HCT116 (cell line): ENCODE data around the gene ZNF429. TPM values are rescaled to one million over a fixed set of nuclear protein-coding genes. Genes with fewer than 3 reads are reported as not detected.

Experiments
- ATAC-seq: fragments of 200-7000 bp; cut with Tn5 transposase; 2 replicates; pipeline ENCODE4 v1.9.1; 2020; ENCODE audit warnings: mild to moderate bottlenecking, moderate library complexity
- BruUV-seq: library from RNA; stranded (reverse); fragments of 400-500 nt; replicated peaks from 2 replicates; lab custom pipeline; 2021; lab: Mats Ljungman, UMichigan
- CTCF ChIA-PET: fragments of 300-600 bp; sonication (Branson Sonifier 250); formaldehyde crosslinking; loops from one replicate; lab custom pipeline; 2021; ENCODE audit warnings: antibody characterized with exemption; lab: Charles Lee
- POLR2A ChIA-PET: fragments of 300-600, 350-600 bp; sonication (Branson Sonifier 250); formaldehyde crosslinking; loops from one replicate; lab custom pipeline; 2021; ENCODE audit warnings: antibody characterized with exemption; lab: Charles Lee
- RAD21 ChIA-PET, 2 experiments: fragments of 300-600 bp; sonication (Branson Sonifier 250); formaldehyde crosslinking; loops; one replicate each; lab custom pipeline; 2023; ENCODE audit warnings: low total read pairs in 2 of 2; ENCODE audit not compliant: uncharacterized antibody in 2 of 2, unreplicated experiment in 2 of 2, low non-redundant PET in 1 of 2; lab: Charles Lee
- DNase-seq: peaks from one replicate; pipeline ENCODE4 v3.0.0-alpha.2; 2010; ENCODE audit warnings: low read depth, low spot score
- H2AFZ ChIP-seq: fragments of 200-600 bp; shearing (Covaris generic), sonication (generic); 2 replicates; pipeline ENCODE4 v1.6.1; 2017; ENCODE audit warnings: low read depth, mixed run types, mixed read lengths, antibody characterized with exemption, low read length; ENCODE audit not compliant: poor library complexity, severe bottlenecking
- H3K27ac ChIP-seq: 2 replicates; pipeline ENCODE4 v1.5.1; 2012; ENCODE audit warnings: low read depth, low read length
- H3K27me3 ChIP-seq: fragments of 200-600 bp; sonication (generic); 2 replicates; pipeline ENCODE4 v1.6.1; 2016; ENCODE audit warnings: mixed run types, low read length, mixed read lengths; ENCODE audit not compliant: insufficient read depth
- H3K36me3 ChIP-seq, 2 experiments: fragments of 200-500 bp in 1 of 2; fragments of 200-600 bp in 1 of 2; sonication (Bioruptor generic) in 1 of 2; sonication (generic) in 1 of 2; 2 replicates each; pipeline versions ENCODE4 v1.5.1 to v1.6.1; 2014 to 2016; ENCODE audit warnings: low read length in 2 of 2, inconsistent platforms in 1 of 2, mixed read lengths in 1 of 2, mixed run types in 1 of 2; ENCODE audit not compliant: insufficient read depth in 2 of 2, control insufficient read depth in 1 of 2
- H3K4me1 ChIP-seq, 2 experiments: fragments of 200-600 bp in 1 of 2; sonication (generic) in 1 of 2; 2 replicates each; pipeline versions ENCODE4 v1.5.1 to v1.6.1; 2012 to 2017; ENCODE audit warnings: low read length in 2 of 2, inconsistent platforms in 1 of 2, mild to moderate bottlenecking in 1 of 2, mixed read lengths in 1 of 2, mixed run types in 1 of 2, moderate library complexity in 1 of 2; ENCODE audit not compliant: insufficient read depth in 2 of 2, control insufficient read depth in 1 of 2
- H3K4me2 ChIP-seq: fragments of 200-600 bp; sonication (generic); 2 replicates; pipeline ENCODE4 v1.6.1; 2017; ENCODE audit warnings: mixed run types, low read length, mixed read lengths
- H3K4me3 ChIP-seq, 2 experiments: fragments of 200-600 bp in 1 of 2; sonication (generic) in 1 of 2; replicated peaks in 1 of 2; 2 replicates each; pipeline ENCODE4 v1.5.1; 2011 to 2016; ENCODE audit warnings: low read length in 2 of 2, control low read depth in 1 of 2, low read depth in 1 of 2, mild to moderate bottlenecking in 1 of 2, mixed read lengths in 1 of 2, mixed run types in 1 of 2
- H3K79me2 ChIP-seq: fragments of 200-600 bp; sonication (generic); 2 replicates; pipeline ENCODE4 v1.6.1; 2017; ENCODE audit warnings: mild to moderate bottlenecking, mixed run types, low read length, moderate library complexity, mixed read lengths; ENCODE audit not compliant: insufficient read depth
- H3K9ac ChIP-seq: fragments of 200-600 bp; sonication (generic); 2 replicates; pipeline ENCODE4 v1.6.1; 2016; ENCODE audit warnings: low read length, mixed read lengths
- H3K9me2 ChIP-seq: fragments of 200-600 bp; sonication (generic), shearing (Covaris generic); 2 replicates; pipeline ENCODE4 v1.6.1; 2017; ENCODE audit warnings: mixed run types, mild to moderate bottlenecking, moderate library complexity; ENCODE audit not compliant: insufficient read depth
- H3K9me3 ChIP-seq, 2 experiments: fragments of 200-500 bp in 1 of 2; fragments of 200-600 bp in 1 of 2; sonication (Bioruptor generic) in 1 of 2; sonication (generic) in 1 of 2; 2 replicates each; pipeline ENCODE4 v1.6.1; 2014 to 2017; ENCODE audit warnings: low read length in 2 of 2, mixed read lengths in 2 of 2, inconsistent platforms in 1 of 2, low read depth in 1 of 2, mild to moderate bottlenecking in 1 of 2, mixed run types in 1 of 2, moderate library complexity in 1 of 2; ENCODE audit not compliant: control insufficient read depth in 1 of 2, insufficient read depth in 1 of 2
- H4K20me1 ChIP-seq: fragments of 200-600 bp; sonication (generic), shearing (Covaris generic); 2 replicates; pipeline ENCODE4 v1.6.1; 2017; ENCODE audit warnings: mixed run types, mild to moderate bottlenecking, moderate library complexity; ENCODE audit not compliant: insufficient read depth
- CBX3 ChIP-seq: IDR thresholded peaks from 2 replicates; pipeline ENCODE4 v1.6.1; 2012; ENCODE audit warnings: low read depth
- CEBPB ChIP-seq: IDR thresholded peaks from 2 replicates; pipeline ENCODE4 v1.6.1; 2012; ENCODE audit warnings: low read depth
- ELF1 ChIP-seq: IDR thresholded peaks from 2 replicates; pipeline ENCODE4 v1.6.1; 2012; ENCODE audit warnings: low read depth, borderline replicate concordance
- EZH2 ChIP-seq: fragments of 200-600 bp; sonication (generic); IDR thresholded peaks from 2 replicates; pipeline ENCODE4 v1.6.1; 2017; ENCODE audit warnings: antibody characterized with exemption, mixed run types
- FOSL1 ChIP-seq: IDR thresholded peaks from 2 replicates; pipeline ENCODE4 v1.6.1; 2012; ENCODE audit warnings: low read depth
- JUND ChIP-seq: IDR thresholded peaks from 2 replicates; pipeline ENCODE4 v1.6.1; 2012
- RAD21 ChIP-seq: IDR thresholded peaks from 2 replicates; pipeline ENCODE4 v1.6.1; 2012; ENCODE audit warnings: low read depth, mild to moderate bottlenecking
- SP1 ChIP-seq: IDR thresholded peaks from 2 replicates; pipeline ENCODE4 v1.6.1; 2012; ENCODE audit warnings: low read depth
- SRF ChIP-seq: IDR thresholded peaks from 2 replicates; pipeline ENCODE4 v1.6.1; 2012; ENCODE audit warnings: low read depth
- TCF7L2 ChIP-seq: IDR thresholded peaks from 2 replicates; pipeline ENCODE4 v1.7.0; 2011; ENCODE audit warnings: borderline replicate concordance, inconsistent platforms; ENCODE audit not compliant: insufficient read depth, insufficient read length; ENCODE audit errors: extremely low read depth
- YY1 ChIP-seq: IDR thresholded peaks from 2 replicates; pipeline ENCODE4 v1.6.1; 2011; ENCODE audit warnings: low read length, low read depth, moderate library complexity, mild to moderate bottlenecking; ENCODE audit not compliant: insufficient replicate concordance; ENCODE audit errors: extremely low read depth
- ZFX ChIP-seq: fragments of 450-650 bp; IDR thresholded peaks from 2 replicates; pipeline ENCODE4 v1.6.1; 2017
- ZNF274 ChIP-seq: fragments of 200-500 bp; sonication (Bioruptor generic); IDR thresholded peaks from 2 replicates; pipeline ENCODE4 v1.6.1; 2014; ENCODE audit warnings: mild to moderate bottlenecking, low read depth, low read length, inconsistent platforms
- intact Hi-C: fragments of 100-400 bp; cut with micrococcal nuclease; formaldehyde crosslinking; loops from 2 replicates; pipeline ENCODE4 v1.10.0; 2022
- total RNA-seq: library from RNA; stranded (reverse); gene quantifications from one replicate; pipeline ENCODE4 v1.2.1, GENCODE V29; 2021; ENCODE audit not compliant: unreplicated experiment
- TF ChIP-seq, protein P1 (sequence below): IDR thresholded peaks from 2 replicates; pipeline ENCODE4 v1.6.1; 2012
- TF ChIP-seq, protein P2 (sequence below): IDR thresholded peaks from 2 replicates; pipeline ENCODE4 v1.6.1; 2012; ENCODE audit warnings: low read depth
- TF ChIP-seq, protein P3 (sequence below): IDR thresholded peaks from 2 replicates; pipeline ENCODE4 v1.6.1; 2012
- TF ChIP-seq, protein P4 (sequence below): IDR thresholded peaks from 2 replicates; pipeline ENCODE4 v1.6.1; 2011; ENCODE audit warnings: mild to moderate bottlenecking, low read length, moderate library complexity; ENCODE audit not compliant: insufficient replicate concordance; ENCODE audit errors: extremely low read depth
- TF ChIP-seq, protein P5 (sequence below), 3 experiments: fragments of 200-600 bp in 1 of 3; sonication (generic) in 1 of 3; IDR thresholded peaks in 2 of 3; conservative IDR thresholded peaks in 1 of 3; 2 replicates each; pipeline ENCODE4 v1.5.1; 2012 to 2017; ENCODE audit warnings: low read depth in 2 of 3, low read length in 2 of 3, antibody characterized with exemption in 1 of 3, borderline replicate concordance in 1 of 3, control low read depth in 1 of 3, mild to moderate bottlenecking in 1 of 3, mixed read lengths in 1 of 3, mixed run types in 1 of 3, moderate library complexity in 1 of 3; ENCODE audit not compliant: insufficient read depth in 1 of 3

ZNF429 gene
- total RNA-seq, 1 experiment from 2014 or later, result 0.42 TPM

DNA sequence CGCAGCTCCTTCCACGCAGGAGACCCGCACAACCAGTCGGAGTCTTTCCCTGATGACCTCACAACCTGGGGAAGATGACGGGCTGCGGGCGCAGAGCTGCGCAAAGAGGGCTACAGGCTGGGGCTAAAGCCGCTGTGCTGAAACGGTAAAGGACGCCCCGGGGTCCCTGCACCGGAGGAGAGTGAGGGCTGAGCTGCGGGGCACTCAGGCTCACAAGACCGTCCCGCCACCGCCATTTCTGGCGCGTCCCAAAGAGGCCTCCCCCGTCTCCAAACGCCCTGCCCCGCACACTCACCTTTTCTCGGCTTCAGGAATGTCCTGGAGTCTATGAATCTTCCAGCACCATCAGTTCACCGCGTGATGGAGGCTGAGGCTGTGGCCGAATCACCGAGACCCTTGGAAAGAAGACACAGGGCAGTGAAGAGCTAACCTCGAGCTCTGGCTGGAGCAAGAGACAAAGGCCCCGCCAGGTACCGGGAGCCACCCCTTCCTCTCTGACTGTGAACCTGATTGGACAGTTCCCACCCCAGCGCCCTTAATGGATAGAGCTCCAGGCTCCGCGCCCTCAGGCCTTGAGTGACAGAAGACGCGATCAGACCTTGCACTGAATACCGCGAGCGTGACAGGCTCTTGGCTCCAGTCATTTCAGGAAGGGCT lies 41.8 kb upstream of the ZNF429 start:
- intact Hi-C loops, result no loop called here
- DNase-seq, result no peak
- ChIA-PET POLR2A (no interaction called here), RAD21 (no interaction called here)
- Histone ChIP-seq H4K20me1 (no peaks in the 10 kb centered on the region), H3K9me2 (no peaks in the 10 kb centered on the region), H2AFZ (no peak overlapping the region)
- no TSS peak for BruUV-seq
- ATAC-seq, result no peak
- no peak for TF ChIP-seq TCF7L2
- no peak for TF ChIP-seq FOSL1
- TF ChIP-seq ZNF274, result no peak
- TF ChIP-seq JUND, result no peak
- TF ChIP-seq, protein P1, sequence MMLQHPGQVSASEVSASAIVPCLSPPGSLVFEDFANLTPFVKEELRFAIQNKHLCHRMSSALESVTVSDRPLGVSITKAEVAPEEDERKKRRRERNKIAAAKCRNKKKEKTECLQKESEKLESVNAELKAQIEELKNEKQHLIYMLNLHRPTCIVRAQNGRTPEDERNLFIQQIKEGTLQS, result no peak
- TF ChIP-seq, protein P2, sequence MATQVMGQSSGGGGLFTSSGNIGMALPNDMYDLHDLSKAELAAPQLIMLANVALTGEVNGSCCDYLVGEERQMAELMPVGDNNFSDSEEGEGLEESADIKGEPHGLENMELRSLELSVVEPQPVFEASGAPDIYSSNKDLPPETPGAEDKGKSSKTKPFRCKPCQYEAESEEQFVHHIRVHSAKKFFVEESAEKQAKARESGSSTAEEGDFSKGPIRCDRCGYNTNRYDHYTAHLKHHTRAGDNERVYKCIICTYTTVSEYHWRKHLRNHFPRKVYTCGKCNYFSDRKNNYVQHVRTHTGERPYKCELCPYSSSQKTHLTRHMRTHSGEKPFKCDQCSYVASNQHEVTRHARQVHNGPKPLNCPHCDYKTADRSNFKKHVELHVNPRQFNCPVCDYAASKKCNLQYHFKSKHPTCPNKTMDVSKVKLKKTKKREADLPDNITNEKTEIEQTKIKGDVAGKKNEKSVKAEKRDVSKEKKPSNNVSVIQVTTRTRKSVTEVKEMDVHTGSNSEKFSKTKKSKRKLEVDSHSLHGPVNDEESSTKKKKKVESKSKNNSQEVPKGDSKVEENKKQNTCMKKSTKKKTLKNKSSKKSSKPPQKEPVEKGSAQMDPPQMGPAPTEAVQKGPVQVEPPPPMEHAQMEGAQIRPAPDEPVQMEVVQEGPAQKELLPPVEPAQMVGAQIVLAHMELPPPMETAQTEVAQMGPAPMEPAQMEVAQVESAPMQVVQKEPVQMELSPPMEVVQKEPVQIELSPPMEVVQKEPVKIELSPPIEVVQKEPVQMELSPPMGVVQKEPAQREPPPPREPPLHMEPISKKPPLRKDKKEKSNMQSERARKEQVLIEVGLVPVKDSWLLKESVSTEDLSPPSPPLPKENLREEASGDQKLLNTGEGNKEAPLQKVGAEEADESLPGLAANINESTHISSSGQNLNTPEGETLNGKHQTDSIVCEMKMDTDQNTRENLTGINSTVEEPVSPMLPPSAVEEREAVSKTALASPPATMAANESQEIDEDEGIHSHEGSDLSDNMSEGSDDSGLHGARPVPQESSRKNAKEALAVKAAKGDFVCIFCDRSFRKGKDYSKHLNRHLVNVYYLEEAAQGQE, result no peak
- TF ChIP-seq SRF, result no peak
- no peak for TF ChIP-seq CBX3
- TF ChIP-seq ZFX, result no peak
- TF ChIP-seq RAD21, result no peak
- no peak for TF ChIP-seq EZH2
- TF ChIP-seq CEBPB, result no peak
- no peak for TF ChIP-seq SP1
- TF ChIP-seq, protein P3, sequence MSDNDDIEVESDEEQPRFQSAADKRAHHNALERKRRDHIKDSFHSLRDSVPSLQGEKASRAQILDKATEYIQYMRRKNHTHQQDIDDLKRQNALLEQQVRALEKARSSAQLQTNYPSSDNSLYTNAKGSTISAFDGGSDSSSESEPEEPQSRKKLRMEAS, result no peak
- TF ChIP-seq ELF1, result no peak
- no peak for TF ChIP-seq YY1
- TF ChIP-seq, protein P4, sequence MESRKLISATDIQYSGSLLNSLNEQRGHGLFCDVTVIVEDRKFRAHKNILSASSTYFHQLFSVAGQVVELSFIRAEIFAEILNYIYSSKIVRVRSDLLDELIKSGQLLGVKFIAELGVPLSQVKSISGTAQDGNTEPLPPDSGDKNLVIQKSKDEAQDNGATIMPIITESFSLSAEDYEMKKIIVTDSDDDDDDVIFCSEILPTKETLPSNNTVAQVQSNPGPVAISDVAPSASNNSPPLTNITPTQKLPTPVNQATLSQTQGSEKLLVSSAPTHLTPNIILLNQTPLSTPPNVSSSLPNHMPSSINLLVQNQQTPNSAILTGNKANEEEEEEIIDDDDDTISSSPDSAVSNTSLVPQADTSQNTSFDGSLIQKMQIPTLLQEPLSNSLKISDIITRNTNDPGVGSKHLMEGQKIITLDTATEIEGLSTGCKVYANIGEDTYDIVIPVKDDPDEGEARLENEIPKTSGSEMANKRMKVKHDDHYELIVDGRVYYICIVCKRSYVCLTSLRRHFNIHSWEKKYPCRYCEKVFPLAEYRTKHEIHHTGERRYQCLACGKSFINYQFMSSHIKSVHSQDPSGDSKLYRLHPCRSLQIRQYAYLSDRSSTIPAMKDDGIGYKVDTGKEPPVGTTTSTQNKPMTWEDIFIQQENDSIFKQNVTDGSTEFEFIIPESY, result no peak
- TF ChIP-seq, protein P5, sequence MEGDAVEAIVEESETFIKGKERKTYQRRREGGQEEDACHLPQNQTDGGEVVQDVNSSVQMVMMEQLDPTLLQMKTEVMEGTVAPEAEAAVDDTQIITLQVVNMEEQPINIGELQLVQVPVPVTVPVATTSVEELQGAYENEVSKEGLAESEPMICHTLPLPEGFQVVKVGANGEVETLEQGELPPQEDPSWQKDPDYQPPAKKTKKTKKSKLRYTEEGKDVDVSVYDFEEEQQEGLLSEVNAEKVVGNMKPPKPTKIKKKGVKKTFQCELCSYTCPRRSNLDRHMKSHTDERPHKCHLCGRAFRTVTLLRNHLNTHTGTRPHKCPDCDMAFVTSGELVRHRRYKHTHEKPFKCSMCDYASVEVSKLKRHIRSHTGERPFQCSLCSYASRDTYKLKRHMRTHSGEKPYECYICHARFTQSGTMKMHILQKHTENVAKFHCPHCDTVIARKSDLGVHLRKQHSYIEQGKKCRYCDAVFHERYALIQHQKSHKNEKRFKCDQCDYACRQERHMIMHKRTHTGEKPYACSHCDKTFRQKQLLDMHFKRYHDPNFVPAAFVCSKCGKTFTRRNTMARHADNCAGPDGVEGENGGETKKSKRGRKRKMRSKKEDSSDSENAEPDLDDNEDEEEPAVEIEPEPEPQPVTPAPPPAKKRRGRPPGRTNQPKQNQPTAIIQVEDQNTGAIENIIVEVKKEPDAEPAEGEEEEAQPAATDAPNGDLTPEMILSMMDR (IDR thresholded peaks at IDR 0.05 in 2 of 3, conservative IDR thresholded peaks at IDR 0.05 in 1 of 3; ENCODE audit: borderline replicate concordance in 1 of 3, insufficient read depth in 1 of 3, low read depth in 2 of 3, low read length in 2 of 3), result no peak
- TF ChIP-seq, all 23 proteins: peak for 0
- CTCF ChIA-PET, result no interaction called here
- Histone ChIP-seq H3K36me3 (no peaks in the 10 kb centered on the region), H3K79me2 (no peaks in the 10 kb centered on the region), H3K4me3 (no peak overlapping the region), H3K4me1 (no peaks in the 10 kb centered on the region), H3K9me3 (peaks cover 3 to 11% of the 10 kb centered on the region in 2 experiments; a peak in 2 of 4 replicates), H3K27me3 (no peaks in the 10 kb centered on the region), H3K4me2 (no peak overlapping the region), H3K27ac (no peak overlapping the region), H3K9ac (no peak overlapping the region)
